ENCODE data around the gene ATP6V0C. TPM values are rescaled to one million over a fixed set of nuclear protein-coding genes. Genes with fewer than 3 reads are reported as not detected.

ATP6V0C gene
- total and polyA plus RNA-seq, 2 of the 13 experiments (the other 11 are each of a cell fraction or from before 2014, with no cell fraction given): 10.4 to 20.1 TPM

- peak; percentile 78 for TF ChIP-seq ZNF687 (CRISPR knock-in tag; IDR thresholded peaks at IDR 0.05)
- no peak for TF ChIP-seq ATAD3A (CRISPR knock-in tag; IDR thresholded peaks at IDR 0.05)
- no peak; the same call in 1 of the 2 replicates for TF ChIP-seq TBX2 (CRISPR knock-in tag; IDR thresholded peaks at IDR 0.05; ENCODE audit: borderline replicate concordance)
- TF ChIP-seq ZBTB14 (CRISPR knock-in tag; IDR thresholded peaks at IDR 0.05): 0 out of 2 replicates have a peak, but pooled peaks have one; percentile 19
- no peak for TF ChIP-seq CBX2 (IDR thresholded peaks at IDR 0.05; ENCODE audit: low read depth, low read length)
- no peak for TF ChIP-seq CBX2 (CRISPR knock-in tag; IDR thresholded peaks at IDR 0.05; ENCODE audit: low read depth)
- no peak for TF ChIP-seq FOXK2 (IDR thresholded peaks at IDR 0.05)
- no peak for TF ChIP-seq ZNF569 (CRISPR knock-in tag; IDR thresholded peaks at IDR 0.05; ENCODE audit: borderline replicate concordance)
- peak; percentile 37; the same call in 1 of the 2 replicates for TF ChIP-seq PATZ1 (CRISPR knock-in tag; IDR thresholded peaks at IDR 0.05)
- no peak for TF ChIP-seq ZNF883 (CRISPR knock-in tag; IDR thresholded peaks at IDR 0.05; ENCODE audit: not compliant biosample characterization)
- TF ChIP-seq RORA (CRISPR knock-in tag; IDR thresholded peaks at IDR 0.05): no peak
- TF ChIP-seq ZNF839 (CRISPR knock-in tag; IDR thresholded peaks at IDR 0.05; ENCODE audit: borderline replicate concordance): peak; percentile 38; the same call in 1 of the 2 replicates
- no peak for TF ChIP-seq ZNF788 (CRISPR knock-in tag; IDR thresholded peaks at IDR 0.05; ENCODE audit: borderline replicate concordance)
- no peak for TF ChIP-seq ZFP36L2 (CRISPR knock-in tag; IDR thresholded peaks at IDR 0.05)
- TF ChIP-seq RFX3 (CRISPR knock-in tag; IDR thresholded peaks at IDR 0.05): no peak
- TF ChIP-seq, protein P1, sequence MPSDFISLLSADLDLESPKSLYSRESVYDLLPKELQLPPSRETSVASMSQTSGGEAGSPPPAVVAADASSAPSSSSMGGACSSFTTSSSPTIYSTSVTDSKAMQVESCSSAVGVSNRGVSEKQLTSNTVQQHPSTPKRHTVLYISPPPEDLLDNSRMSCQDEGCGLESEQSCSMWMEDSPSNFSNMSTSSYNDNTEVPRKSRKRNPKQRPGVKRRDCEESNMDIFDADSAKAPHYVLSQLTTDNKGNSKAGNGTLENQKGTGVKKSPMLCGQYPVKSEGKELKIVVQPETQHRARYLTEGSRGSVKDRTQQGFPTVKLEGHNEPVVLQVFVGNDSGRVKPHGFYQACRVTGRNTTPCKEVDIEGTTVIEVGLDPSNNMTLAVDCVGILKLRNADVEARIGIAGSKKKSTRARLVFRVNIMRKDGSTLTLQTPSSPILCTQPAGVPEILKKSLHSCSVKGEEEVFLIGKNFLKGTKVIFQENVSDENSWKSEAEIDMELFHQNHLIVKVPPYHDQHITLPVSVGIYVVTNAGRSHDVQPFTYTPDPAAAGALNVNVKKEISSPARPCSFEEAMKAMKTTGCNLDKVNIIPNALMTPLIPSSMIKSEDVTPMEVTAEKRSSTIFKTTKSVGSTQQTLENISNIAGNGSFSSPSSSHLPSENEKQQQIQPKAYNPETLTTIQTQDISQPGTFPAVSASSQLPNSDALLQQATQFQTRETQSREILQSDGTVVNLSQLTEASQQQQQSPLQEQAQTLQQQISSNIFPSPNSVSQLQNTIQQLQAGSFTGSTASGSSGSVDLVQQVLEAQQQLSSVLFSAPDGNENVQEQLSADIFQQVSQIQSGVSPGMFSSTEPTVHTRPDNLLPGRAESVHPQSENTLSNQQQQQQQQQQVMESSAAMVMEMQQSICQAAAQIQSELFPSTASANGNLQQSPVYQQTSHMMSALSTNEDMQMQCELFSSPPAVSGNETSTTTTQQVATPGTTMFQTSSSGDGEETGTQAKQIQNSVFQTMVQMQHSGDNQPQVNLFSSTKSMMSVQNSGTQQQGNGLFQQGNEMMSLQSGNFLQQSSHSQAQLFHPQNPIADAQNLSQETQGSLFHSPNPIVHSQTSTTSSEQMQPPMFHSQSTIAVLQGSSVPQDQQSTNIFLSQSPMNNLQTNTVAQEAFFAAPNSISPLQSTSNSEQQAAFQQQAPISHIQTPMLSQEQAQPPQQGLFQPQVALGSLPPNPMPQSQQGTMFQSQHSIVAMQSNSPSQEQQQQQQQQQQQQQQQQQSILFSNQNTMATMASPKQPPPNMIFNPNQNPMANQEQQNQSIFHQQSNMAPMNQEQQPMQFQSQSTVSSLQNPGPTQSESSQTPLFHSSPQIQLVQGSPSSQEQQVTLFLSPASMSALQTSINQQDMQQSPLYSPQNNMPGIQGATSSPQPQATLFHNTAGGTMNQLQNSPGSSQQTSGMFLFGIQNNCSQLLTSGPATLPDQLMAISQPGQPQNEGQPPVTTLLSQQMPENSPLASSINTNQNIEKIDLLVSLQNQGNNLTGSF (CRISPR knock-in tag; IDR thresholded peaks at IDR 0.05): no peak
These were observed 39.5 kb upstream of the ATP6V0C start (continued) for GRCh38 chr16:2473999-2474876.
